K562 (cell line): Measurements from ENCODE around the gene TCIRG1. TPM values are rescaled to one million over a fixed set of nuclear protein-coding genes. Genes with fewer than 3 reads are reported as not detected.

Source experiments
- HDAC1 ChIP-seq, 2 experiments: fragments of 450-650 bp; IDR thresholded peaks; 2 replicates each; pipeline ENCODE4 v1.6.1; 2016 to 2017; ENCODE audit warnings: inconsistent platforms in 1 of 2, mild to moderate bottlenecking in 1 of 2, moderate library complexity in 1 of 2
- POLR2A ChIP-seq: fragments of 450-650 bp; conservative IDR thresholded peaks from 2 replicates; pipeline ENCODE4 v1.6.1; 2016
- SREBF1 ChIP-seq: fragments of 150-350 bp; IDR thresholded peaks from 2 replicates; pipeline ENCODE4 v1.6.1; 2014; ENCODE audit warnings: antibody characterized with exemption, low read depth, low read length, borderline replicate concordance
- polyA plus RNA-seq, 8 experiments: library from polyadenylated mRNA; depleted of rRNA in 4 of 8; stranded (reverse) in 5 of 8; unstranded in 3 of 8; fragments of >200 nt; fragmentation: Nextera tagmentation in 2 of 8; fragmentation: Illumina TruSeq in 1 of 8; extraction: Ambion mirVana in 2 of 8; extraction: Trizol in 1 of 8; gene quantifications; 2 replicates each; pipeline versions ENCODE4 v1.2.1 to v1.2.3, GENCODE V29; 2011 to 2014; ENCODE audit warnings: inconsistent platforms in 1 of 8, missing spikeins in 1 of 8
- total RNA-seq, 7 experiments: library from RNA; depleted of rRNA in 6 of 7; stranded (reverse); fragments of >200 nt in 6 of 7; fragmentation: Illumina TruSeq in 2 of 7; extraction: Trizol in 2 of 7; gene quantifications; 2 replicates each; pipeline versions ENCODE4 v1.2.1 to v1.2.3, GENCODE V29; 2011 to 2021; ENCODE audit warnings: low replicate concordance in 1 of 7
- TF ChIP-seq, protein P1 (sequence below): fragments of 200-600 bp; sonication (generic); IDR thresholded peaks from one replicate; pipeline ENCODE4 v1.6.1; 2012; ENCODE audit warnings: mild to moderate bottlenecking, low read depth, low read length, inconsistent platforms
- TF ChIP-seq, protein P2 (sequence below): sonication (generic); formaldehyde crosslinking; IDR thresholded peaks from 2 replicates; pipeline ENCODE4 v1.8.0; 2022; ENCODE audit warnings: mild to moderate bottlenecking, low read depth, missing genetic modification reagents
- TF ChIP-seq, protein P3 (sequence below), 2 experiments: IDR thresholded peaks in 1 of 2; conservative IDR thresholded peaks in 1 of 2; 2 replicates each; pipeline ENCODE4 v1.6.1; 2016; ENCODE audit warnings: low read depth in 2 of 2, mild to moderate bottlenecking in 1 of 2, missing compliant biosample characterization in 1 of 2, missing genetic modification characterization in 1 of 2, moderate library complexity in 1 of 2

The TCIRG1 gene
- total and polyA plus RNA-seq, 9 of the 15 experiments (the other 6 are each of a cell fraction or from before 2014, with no cell fraction given) = 0.49 to 143 (median 24.4) TPM

DNA sequence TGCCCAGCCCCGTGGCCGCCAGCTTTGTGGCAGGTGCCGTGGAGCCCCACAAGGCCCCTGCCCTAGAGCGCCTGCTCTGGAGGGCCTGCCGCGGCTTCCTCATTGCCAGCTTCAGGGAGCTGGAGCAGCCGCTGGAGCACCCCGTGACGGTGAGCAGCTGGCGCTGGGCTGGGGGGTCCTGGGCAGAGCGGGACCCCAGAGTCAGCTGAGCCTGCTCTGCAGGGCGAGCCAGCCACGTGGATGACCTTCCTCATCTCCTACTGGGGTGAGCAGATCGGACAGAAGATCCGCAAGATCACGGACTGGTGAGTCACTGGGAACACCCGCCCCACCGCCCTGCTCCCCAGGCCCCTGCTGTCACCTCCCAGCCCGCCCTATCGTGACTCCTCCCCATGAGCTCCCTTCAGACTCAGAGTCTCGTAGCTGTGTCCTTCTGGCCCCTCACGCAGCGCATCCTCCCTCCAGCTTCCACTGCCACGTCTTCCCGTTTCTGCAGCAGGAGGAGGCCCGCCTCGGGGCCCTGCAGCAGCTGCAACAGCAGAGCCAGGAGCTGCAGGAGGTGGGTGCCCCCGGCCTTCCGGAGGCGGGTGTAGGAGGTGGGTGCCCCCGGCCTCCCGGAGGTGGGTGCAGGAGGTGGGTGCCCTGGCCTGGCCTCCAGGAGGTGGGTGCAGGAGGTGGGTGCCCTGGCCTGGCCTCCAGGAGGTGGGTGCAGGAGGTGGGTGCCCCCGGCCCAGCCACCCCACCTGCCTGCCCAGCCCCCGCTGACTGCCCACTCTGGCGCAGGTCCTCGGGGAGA lies 4.7 kb downstream of the TCIRG1 start (continued):
- TF ChIP-seq, protein P1, sequence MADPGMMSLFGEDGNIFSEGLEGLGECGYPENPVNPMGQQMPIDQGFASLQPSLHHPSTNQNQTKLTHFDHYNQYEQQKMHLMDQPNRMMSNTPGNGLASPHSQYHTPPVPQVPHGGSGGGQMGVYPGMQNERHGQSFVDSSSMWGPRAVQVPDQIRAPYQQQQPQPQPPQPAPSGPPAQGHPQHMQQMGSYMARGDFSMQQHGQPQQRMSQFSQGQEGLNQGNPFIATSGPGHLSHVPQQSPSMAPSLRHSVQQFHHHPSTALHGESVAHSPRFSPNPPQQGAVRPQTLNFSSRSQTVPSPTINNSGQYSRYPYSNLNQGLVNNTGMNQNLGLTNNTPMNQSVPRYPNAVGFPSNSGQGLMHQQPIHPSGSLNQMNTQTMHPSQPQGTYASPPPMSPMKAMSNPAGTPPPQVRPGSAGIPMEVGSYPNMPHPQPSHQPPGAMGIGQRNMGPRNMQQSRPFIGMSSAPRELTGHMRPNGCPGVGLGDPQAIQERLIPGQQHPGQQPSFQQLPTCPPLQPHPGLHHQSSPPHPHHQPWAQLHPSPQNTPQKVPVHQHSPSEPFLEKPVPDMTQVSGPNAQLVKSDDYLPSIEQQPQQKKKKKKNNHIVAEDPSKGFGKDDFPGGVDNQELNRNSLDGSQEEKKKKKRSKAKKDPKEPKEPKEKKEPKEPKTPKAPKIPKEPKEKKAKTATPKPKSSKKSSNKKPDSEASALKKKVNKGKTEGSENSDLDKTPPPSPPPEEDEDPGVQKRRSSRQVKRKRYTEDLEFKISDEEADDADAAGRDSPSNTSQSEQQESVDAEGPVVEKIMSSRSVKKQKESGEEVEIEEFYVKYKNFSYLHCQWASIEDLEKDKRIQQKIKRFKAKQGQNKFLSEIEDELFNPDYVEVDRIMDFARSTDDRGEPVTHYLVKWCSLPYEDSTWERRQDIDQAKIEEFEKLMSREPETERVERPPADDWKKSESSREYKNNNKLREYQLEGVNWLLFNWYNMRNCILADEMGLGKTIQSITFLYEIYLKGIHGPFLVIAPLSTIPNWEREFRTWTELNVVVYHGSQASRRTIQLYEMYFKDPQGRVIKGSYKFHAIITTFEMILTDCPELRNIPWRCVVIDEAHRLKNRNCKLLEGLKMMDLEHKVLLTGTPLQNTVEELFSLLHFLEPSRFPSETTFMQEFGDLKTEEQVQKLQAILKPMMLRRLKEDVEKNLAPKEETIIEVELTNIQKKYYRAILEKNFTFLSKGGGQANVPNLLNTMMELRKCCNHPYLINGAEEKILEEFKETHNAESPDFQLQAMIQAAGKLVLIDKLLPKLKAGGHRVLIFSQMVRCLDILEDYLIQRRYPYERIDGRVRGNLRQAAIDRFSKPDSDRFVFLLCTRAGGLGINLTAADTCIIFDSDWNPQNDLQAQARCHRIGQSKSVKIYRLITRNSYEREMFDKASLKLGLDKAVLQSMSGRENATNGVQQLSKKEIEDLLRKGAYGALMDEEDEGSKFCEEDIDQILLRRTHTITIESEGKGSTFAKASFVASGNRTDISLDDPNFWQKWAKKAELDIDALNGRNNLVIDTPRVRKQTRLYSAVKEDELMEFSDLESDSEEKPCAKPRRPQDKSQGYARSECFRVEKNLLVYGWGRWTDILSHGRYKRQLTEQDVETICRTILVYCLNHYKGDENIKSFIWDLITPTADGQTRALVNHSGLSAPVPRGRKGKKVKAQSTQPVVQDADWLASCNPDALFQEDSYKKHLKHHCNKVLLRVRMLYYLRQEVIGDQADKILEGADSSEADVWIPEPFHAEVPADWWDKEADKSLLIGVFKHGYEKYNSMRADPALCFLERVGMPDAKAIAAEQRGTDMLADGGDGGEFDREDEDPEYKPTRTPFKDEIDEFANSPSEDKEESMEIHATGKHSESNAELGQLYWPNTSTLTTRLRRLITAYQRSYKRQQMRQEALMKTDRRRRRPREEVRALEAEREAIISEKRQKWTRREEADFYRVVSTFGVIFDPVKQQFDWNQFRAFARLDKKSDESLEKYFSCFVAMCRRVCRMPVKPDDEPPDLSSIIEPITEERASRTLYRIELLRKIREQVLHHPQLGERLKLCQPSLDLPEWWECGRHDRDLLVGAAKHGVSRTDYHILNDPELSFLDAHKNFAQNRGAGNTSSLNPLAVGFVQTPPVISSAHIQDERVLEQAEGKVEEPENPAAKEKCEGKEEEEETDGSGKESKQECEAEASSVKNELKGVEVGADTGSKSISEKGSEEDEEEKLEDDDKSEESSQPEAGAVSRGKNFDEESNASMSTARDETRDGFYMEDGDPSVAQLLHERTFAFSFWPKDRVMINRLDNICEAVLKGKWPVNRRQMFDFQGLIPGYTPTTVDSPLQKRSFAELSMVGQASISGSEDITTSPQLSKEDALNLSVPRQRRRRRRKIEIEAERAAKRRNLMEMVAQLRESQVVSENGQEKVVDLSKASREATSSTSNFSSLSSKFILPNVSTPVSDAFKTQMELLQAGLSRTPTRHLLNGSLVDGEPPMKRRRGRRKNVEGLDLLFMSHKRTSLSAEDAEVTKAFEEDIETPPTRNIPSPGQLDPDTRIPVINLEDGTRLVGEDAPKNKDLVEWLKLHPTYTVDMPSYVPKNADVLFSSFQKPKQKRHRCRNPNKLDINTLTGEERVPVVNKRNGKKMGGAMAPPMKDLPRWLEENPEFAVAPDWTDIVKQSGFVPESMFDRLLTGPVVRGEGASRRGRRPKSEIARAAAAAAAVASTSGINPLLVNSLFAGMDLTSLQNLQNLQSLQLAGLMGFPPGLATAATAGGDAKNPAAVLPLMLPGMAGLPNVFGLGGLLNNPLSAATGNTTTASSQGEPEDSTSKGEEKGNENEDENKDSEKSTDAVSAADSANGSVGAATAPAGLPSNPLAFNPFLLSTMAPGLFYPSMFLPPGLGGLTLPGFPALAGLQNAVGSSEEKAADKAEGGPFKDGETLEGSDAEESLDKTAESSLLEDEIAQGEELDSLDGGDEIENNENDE = no peak
- TF ChIP-seq, protein P2, sequence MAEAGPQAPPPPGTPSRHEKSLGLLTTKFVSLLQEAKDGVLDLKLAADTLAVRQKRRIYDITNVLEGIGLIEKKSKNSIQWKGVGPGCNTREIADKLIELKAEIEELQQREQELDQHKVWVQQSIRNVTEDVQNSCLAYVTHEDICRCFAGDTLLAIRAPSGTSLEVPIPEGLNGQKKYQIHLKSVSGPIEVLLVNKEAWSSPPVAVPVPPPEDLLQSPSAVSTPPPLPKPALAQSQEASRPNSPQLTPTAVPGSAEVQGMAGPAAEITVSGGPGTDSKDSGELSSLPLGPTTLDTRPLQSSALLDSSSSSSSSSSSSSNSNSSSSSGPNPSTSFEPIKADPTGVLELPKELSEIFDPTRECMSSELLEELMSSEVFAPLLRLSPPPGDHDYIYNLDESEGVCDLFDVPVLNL = no peak
- no peak for TF ChIP-seq SREBF1
- peak in 1 of 2 experiments; percentile 86; a peak in 2 of 4 replicates for TF ChIP-seq HDAC1 (IDR thresholded peaks at IDR 0.05)
- TF ChIP-seq, protein P3, sequence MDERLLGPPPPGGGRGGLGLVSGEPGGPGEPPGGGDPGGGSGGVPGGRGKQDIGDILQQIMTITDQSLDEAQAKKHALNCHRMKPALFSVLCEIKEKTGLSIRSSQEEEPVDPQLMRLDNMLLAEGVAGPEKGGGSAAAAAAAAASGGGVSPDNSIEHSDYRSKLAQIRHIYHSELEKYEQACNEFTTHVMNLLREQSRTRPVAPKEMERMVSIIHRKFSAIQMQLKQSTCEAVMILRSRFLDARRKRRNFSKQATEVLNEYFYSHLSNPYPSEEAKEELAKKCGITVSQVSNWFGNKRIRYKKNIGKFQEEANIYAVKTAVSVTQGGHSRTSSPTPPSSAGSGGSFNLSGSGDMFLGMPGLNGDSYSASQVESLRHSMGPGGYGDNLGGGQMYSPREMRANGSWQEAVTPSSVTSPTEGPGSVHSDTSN (CRISPR knock-in tag; IDR thresholded peaks at IDR 0.05; ENCODE audit: low read depth) = no peak
- TF ChIP-seq, protein P3 (tag; conservative IDR thresholded peaks at IDR 0.05; ENCODE audit: low read depth) = no peak
- peak; percentile 66; the same call in 1 of the 2 replicates for TF ChIP-seq POLR2A
